Measurements from ENCODE around the gene SLC39A8. TPM values are rescaled to one million over a fixed set of nuclear protein-coding genes. Genes with fewer than 3 reads are reported as not detected.
"Not testable (repeated sequence)": the region's sequence is repeated elsewhere in the genome, so short reads cannot be mapped to it uniquely, and the experiment has no call there.

SLC39A8 gene
- total and polyA plus RNA-seq, 5 donors from 2014 or later: 18.6 to 29.8 (median 23.7) TPM

DNA sequence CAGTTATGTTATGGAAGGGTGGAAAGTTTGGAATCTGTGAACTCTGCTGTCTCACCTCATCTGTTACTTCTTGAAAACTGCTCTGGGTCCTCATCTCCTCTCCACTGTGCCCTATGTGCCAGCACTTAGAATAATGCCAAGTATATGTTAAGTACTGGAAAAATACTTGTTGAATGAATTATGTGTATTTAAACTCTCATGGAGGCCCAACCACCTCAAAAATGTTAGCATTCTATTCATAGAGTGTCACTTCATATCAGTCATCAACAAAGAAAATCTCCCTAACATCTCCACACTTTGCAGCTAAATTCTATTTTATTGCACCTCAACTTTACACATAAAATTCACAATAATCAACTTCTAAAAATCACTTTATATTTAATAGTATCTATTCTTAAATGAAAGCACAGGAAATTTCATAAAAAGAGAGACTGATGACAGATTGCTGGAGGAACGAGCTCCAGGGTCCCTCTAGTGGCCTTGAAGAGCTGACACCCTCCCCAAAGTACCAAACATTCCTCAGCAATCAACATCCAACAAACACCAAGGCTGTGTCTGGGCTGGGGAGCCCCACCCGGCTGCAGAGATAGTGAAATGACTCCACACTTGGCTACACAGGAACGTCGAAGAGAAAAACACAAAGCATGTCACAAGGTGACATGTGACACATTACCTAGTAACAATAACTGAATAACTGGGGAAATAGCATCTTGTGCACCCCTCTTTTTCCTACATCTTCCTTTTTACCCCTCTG, 45.8 kb downstream of the SLC39A8 start:
- H3K27me3 ChIP-seq (ENCODE audit: control insufficient read depth, insufficient read depth, low read length): no peaks in the 10 kb centered on the region
- ATAC-seq (ENCODE audit: low read depth in 2 of 2): peak in 1 of 2 donors; percentile 66
- peak in 2 of 3 donors; percentile 2 to 56 for DNase-seq
- H3K4me1 ChIP-seq (ENCODE audit: control insufficient read depth, insufficient read depth, low read length, poor library complexity, severe bottlenecking): no peaks in the 10 kb centered on the region
- no peaks in the 10 kb centered on the region for H3K9me3 ChIP-seq (ENCODE audit: control insufficient read depth in 2 of 2, low read length in 2 of 2)
- H3K27ac ChIP-seq (ENCODE audit: insufficient read depth, low read length, poor library complexity, severe bottlenecking): no peak overlapping the region
- no peak overlapping the region for H3K4me3 ChIP-seq (ENCODE audit: low read depth, low read length)
- H3K9me3 Mint-ChIP-seq: no peaks in the 10 kb centered on the region
- no peak overlapping the region for H3K4me3 Mint-ChIP-seq
- peaks cover 26% of the 10 kb centered on the region for H3K36me3 Mint-ChIP-seq
- no peaks in the 10 kb centered on the region for H3K27me3 Mint-ChIP-seq
- peak overlapping the region in 2 of 3 donors; percentile 15 to 53 for H3K27ac Mint-ChIP-seq
- no peaks in the 10 kb centered on the region for H3K36me3 ChIP-seq (ENCODE audit: control insufficient read depth, insufficient read depth, low read length)
- peaks cover 0 to 5% (median 1%) of the 10 kb centered on the region in 4 donors for H3K4me1 Mint-ChIP-seq

DNA sequence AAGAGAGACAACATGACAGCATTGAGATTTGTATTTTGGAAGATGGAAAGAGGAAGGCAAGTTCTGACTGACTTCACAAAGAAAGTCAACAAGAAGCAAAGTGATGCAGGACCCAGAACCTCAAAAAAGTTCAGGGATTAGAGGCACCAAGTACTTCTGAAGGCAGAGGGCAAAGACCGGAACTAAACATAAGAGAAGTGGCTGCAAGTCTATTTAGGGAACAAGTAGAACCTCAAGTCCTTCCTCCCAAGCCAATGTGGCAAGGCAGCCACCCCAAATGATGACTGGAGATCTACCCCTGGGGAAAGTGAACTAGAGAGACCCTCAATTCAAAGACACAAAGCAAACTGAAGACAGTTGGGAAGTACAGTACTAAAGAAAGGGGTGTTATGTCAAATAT, 46.6 kb downstream of the SLC39A8 start:
- Mint-ChIP-seq H3K4me3 (no peak overlapping the region), H3K27me3 (no peaks in the 10 kb centered on the region), H3K4me1 (peaks cover 0 to 5% (median 1%) of the 10 kb centered on the region in 4 donors), H3K36me3 (peaks cover 23% of the 10 kb centered on the region), H3K9me3 (no peaks in the 10 kb centered on the region), H3K27ac (no peak overlapping the region)
- Histone ChIP-seq H3K27me3 (ENCODE audit: control insufficient read depth, insufficient read depth, low read length) (no peaks in the 10 kb centered on the region), H3K27ac (ENCODE audit: insufficient read depth, low read length, poor library complexity, severe bottlenecking) (no peak overlapping the region), H3K4me3 (ENCODE audit: low read depth, low read length) (no peak overlapping the region), H3K9me3 (ENCODE audit: control insufficient read depth in 2 of 2, low read length in 2 of 2) (no peaks in the 10 kb centered on the region), H3K36me3 (ENCODE audit: control insufficient read depth, insufficient read depth, low read length) (no peaks in the 10 kb centered on the region), H3K4me1 (ENCODE audit: control insufficient read depth, insufficient read depth, low read length, poor library complexity, severe bottlenecking) (no peaks in the 10 kb centered on the region)
- DNase-seq: no peak
- ATAC-seq (ENCODE audit: low read depth in 2 of 2): no peak

DNA sequence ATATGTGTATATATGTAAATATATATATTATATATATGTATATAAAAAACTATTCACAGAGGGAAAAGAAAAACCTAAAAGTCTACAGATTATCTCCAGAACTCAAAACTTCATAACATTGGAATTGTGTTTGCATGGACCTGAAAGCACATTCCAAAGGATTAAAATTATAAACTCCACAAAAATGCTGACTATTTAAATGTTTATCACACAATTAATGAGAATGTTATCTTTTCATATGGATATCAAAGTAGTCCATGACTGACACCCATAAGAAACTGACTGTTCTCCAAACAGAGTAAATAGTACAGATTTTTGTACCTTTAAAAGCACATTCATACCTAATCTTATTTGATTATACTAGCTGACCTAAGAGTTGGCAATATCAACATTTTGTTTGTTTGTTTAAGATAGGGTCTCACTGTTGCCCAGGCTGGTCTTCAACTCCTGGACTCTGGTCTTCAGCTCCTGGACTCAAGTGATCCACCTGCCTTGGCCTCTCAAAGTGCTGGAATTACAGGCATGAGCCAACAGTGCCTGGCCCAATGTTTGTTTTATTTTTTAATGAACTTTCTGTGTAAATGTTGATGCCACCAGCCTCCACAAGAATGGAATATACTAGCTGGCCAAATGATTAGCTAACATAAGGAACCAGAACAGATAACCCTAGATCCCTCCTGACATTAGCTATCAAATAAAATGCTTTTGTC, 50.0 kb downstream of the SLC39A8 start:
- H3K4me3 Mint-ChIP-seq: no peak overlapping the region
- H3K4me1 ChIP-seq (ENCODE audit: control insufficient read depth, insufficient read depth, low read length, poor library complexity, severe bottlenecking): no peaks in the 10 kb centered on the region
- ATAC-seq (ENCODE audit: low read depth in 2 of 2): no peak
- H3K4me1 Mint-ChIP-seq: peaks cover 0 to 8% (median 2%) of the 10 kb centered on the region in 4 donors
- H3K27me3 ChIP-seq (ENCODE audit: control insufficient read depth, insufficient read depth, low read length): no peaks in the 10 kb centered on the region
- no peaks in the 10 kb centered on the region for H3K9me3 Mint-ChIP-seq
- no peak overlapping the region for H3K4me3 ChIP-seq (ENCODE audit: low read depth, low read length)
- H3K9me3 ChIP-seq (ENCODE audit: control insufficient read depth in 2 of 2, low read length in 2 of 2): no peaks in the 10 kb centered on the region
- no peaks in the 10 kb centered on the region for H3K36me3 ChIP-seq (ENCODE audit: control insufficient read depth, insufficient read depth, low read length)
- DNase-seq: no peak
- H3K36me3 Mint-ChIP-seq: peaks cover 30% of the 10 kb centered on the region
- no peaks in the 10 kb centered on the region for H3K27me3 Mint-ChIP-seq
- no peak overlapping the region for H3K27ac ChIP-seq (ENCODE audit: insufficient read depth, low read length, poor library complexity, severe bottlenecking)
- no peak overlapping the region for H3K27ac Mint-ChIP-seq

- H3K27me3 ChIP-seq (ENCODE audit: control insufficient read depth, insufficient read depth, low read length): no peaks in the 10 kb centered on the region
- H3K36me3 Mint-ChIP-seq: peaks cover 17% of the 10 kb centered on the region
- peaks cover 0 to 2% (median 0%) of the 10 kb centered on the region in 7 donors for H3K9me3 Mint-ChIP-seq
- no peaks in the 10 kb centered on the region for H3K4me1 ChIP-seq (ENCODE audit: control insufficient read depth, insufficient read depth, low read length, poor library complexity, severe bottlenecking)
- H3K9me3 ChIP-seq (ENCODE audit: control insufficient read depth in 2 of 2, low read length in 2 of 2): no peaks in the 10 kb centered on the region
- no peak overlapping the region for H3K27ac ChIP-seq (ENCODE audit: insufficient read depth, low read length, poor library complexity, severe bottlenecking)
- no peak for ATAC-seq (ENCODE audit: low read depth in 2 of 2)
- H3K4me1 Mint-ChIP-seq: peaks cover 0 to 8% (median 2%) of the 10 kb centered on the region in 4 donors
- no peak overlapping the region for H3K27ac Mint-ChIP-seq
- H3K4me3 Mint-ChIP-seq: no peak overlapping the region
- no peaks in the 10 kb centered on the region for H3K36me3 ChIP-seq (ENCODE audit: control insufficient read depth, insufficient read depth, low read length)
- no peak for DNase-seq
- no peak overlapping the region for H3K4me3 ChIP-seq (ENCODE audit: low read depth, low read length)
- H3K27me3 Mint-ChIP-seq: no peaks in the 10 kb centered on the region
Measured at GRCh38 chr4:102288497-102288896, 56.8 kb downstream of the SLC39A8 start.

GRCh38 chr4:102285831-102286230, 59.5 kb downstream of the SLC39A8 start:
- Histone ChIP-seq H3K4me1 (ENCODE audit: control insufficient read depth, insufficient read depth, low read length, poor library complexity, severe bottlenecking) (no peaks in the 10 kb centered on the region), H3K36me3 (ENCODE audit: control insufficient read depth, insufficient read depth, low read length) (no peaks in the 10 kb centered on the region), H3K27me3 (ENCODE audit: control insufficient read depth, insufficient read depth, low read length) (no peaks in the 10 kb centered on the region), H3K9me3 (ENCODE audit: control insufficient read depth in 2 of 2, low read length in 2 of 2) (no peaks in the 10 kb centered on the region), H3K4me3 (ENCODE audit: low read depth, low read length) (no peak overlapping the region), H3K27ac (ENCODE audit: insufficient read depth, low read length, poor library complexity, severe bottlenecking) (no peak overlapping the region)
- H3K9me3 Mint-ChIP-seq: peaks cover 0 to 2% (median 0%) of the 10 kb centered on the region in 7 donors
- no peak for DNase-seq
- ATAC-seq (ENCODE audit: low read depth in 2 of 2): no peak
- H3K36me3 Mint-ChIP-seq: peaks cover 7% of the 10 kb centered on the region
- H3K4me1 Mint-ChIP-seq: peaks cover 0 to 9% (median 1%) of the 10 kb centered on the region in 4 donors
- no peaks in the 10 kb centered on the region for H3K27me3 Mint-ChIP-seq
- no peak overlapping the region for H3K27ac Mint-ChIP-seq
- no peak overlapping the region for H3K4me3 Mint-ChIP-seq

- Histone ChIP-seq H3K36me3 (ENCODE audit: control insufficient read depth, insufficient read depth, low read length) (no peaks in the 10 kb centered on the region), H3K27me3 (ENCODE audit: control insufficient read depth, insufficient read depth, low read length) (no peaks in the 10 kb centered on the region), H3K27ac (ENCODE audit: insufficient read depth, low read length, poor library complexity, severe bottlenecking) (no peak overlapping the region), H3K4me3 (ENCODE audit: low read depth, low read length) (no peak overlapping the region), H3K9me3 (ENCODE audit: control insufficient read depth in 2 of 2, low read length in 2 of 2) (no peaks in the 10 kb centered on the region), H3K4me1 (ENCODE audit: control insufficient read depth, insufficient read depth, low read length, poor library complexity, severe bottlenecking) (no peaks in the 10 kb centered on the region)
- H3K9me3 Mint-ChIP-seq: peaks cover 0 to 2% (median 0%) of the 10 kb centered on the region in 7 donors
- H3K4me1 Mint-ChIP-seq: peaks cover 0 to 6% (median 1%) of the 10 kb centered on the region in 4 donors
- no peak overlapping the region for H3K4me3 Mint-ChIP-seq
- no peaks in the 10 kb centered on the region for H3K27me3 Mint-ChIP-seq
- DNase-seq: no peak
- peak overlapping the region in 1 of 3 donors; percentile 49 for H3K27ac Mint-ChIP-seq
- ATAC-seq (ENCODE audit: low read depth in 2 of 2): no peak
- peaks cover 4% of the 10 kb centered on the region for H3K36me3 Mint-ChIP-seq
Measured at GRCh38 chr4:102281171-102281839, 64.0 kb downstream of the SLC39A8 start.

DNA sequence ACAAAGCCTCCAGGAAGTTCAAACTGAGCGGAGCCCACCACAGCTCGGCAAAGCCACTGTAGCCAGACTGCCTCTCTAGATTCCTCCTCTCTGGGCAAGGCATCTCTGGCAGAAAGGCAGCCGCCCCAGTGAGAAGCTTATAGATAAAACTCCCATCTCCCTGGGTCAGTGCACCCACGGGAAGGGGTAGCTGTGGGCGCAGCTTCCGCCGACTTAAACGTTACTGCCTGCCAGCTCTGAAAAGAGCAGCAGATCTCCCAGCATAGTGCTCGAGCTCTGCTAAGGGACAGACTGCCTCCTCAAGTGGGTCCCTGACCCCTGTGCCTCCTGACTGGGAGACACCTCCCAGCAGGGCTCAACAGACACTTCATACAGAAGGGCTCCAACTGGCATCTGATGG, 72.0 kb downstream of the SLC39A8 start:
- Mint-ChIP-seq H3K9me3 (peaks cover 0 to 15% (median 2%) of the 10 kb centered on the region in 7 donors), H3K36me3 (peaks cover 25% of the 10 kb centered on the region)
- H3K27me3 ChIP-seq (ENCODE audit: control insufficient read depth, insufficient read depth, low read length); H3K4me3 ChIP-seq (ENCODE audit: low read depth, low read length); H3K27ac Mint-ChIP-seq; H3K4me3 Mint-ChIP-seq; H3K27me3 Mint-ChIP-seq; H3K27ac ChIP-seq (ENCODE audit: insufficient read depth, low read length, poor library complexity, severe bottlenecking); H3K4me1 ChIP-seq (ENCODE audit: control insufficient read depth, insufficient read depth, low read length, poor library complexity, severe bottlenecking); H3K9me3 ChIP-seq (ENCODE audit: control insufficient read depth in 2 of 2, low read length in 2 of 2); ATAC-seq (ENCODE audit: low read depth in 2 of 2); DNase-seq; H3K36me3 ChIP-seq (ENCODE audit: control insufficient read depth, insufficient read depth, low read length); H3K4me1 Mint-ChIP-seq: not testable (repeated sequence)
